ENCODE measurements around the gene TBL1XR1.

The TBL1XR1 gene

GRCh38 chr3:177197041-177197726 is at the start of gene TBL1XR1:
Gene TBL1XR1 (minus strand): TSS chr3:177197482. CDS start chr3:177064977, 132,505 bp downstream.
- Histone ChIP-seq H3K9ac (ENCODE audit: low read length in 5 of 5) (peak within 1 kb of the TSS; percentile 87 to 95 (median 94)), H3K36me3 (ENCODE audit: control insufficient read depth in 5 of 5, insufficient read depth in 5 of 5, low read length in 5 of 5) (no peaks in the 10 kb centered on the region), H3K9me3 (ENCODE audit: control insufficient read depth in 5 of 5, low read length in 5 of 5) (no peaks in the 10 kb centered on the region), H3K27me3 (ENCODE audit: control insufficient read depth in 5 of 5, insufficient read depth in 4 of 5, low read length in 5 of 5) (no peaks in the 10 kb centered on the region), H3K4me1 (ENCODE audit: control insufficient read depth in 5 of 5, insufficient read depth in 5 of 5, low read length in 5 of 5) (peaks cover 0 to 42% (median 37%) of the 10 kb centered on the region in 5 donors), H3K27ac (ENCODE audit: low read depth, low read length) (peak within 1 kb of the TSS; percentile 99), H3K4me3 (ENCODE audit: low read depth in 1 of 5, low read length in 5 of 5) (peak within 1 kb of the TSS; percentile 77 to 98 (median 89))

GRCh38 chr3:177245250-177245649 is 48.0 kb upstream of the TBL1XR1 start:
- Histone ChIP-seq H3K9me3 (ENCODE audit: control insufficient read depth in 5 of 5, low read length in 5 of 5) (no peaks in the 10 kb centered on the region), H3K27ac (ENCODE audit: low read depth, low read length) (no peak overlapping the region), H3K4me3 (ENCODE audit: low read depth in 1 of 5, low read length in 5 of 5) (no peak overlapping the region), H3K4me1 (ENCODE audit: control insufficient read depth in 5 of 5, insufficient read depth in 5 of 5, low read length in 5 of 5) (no peaks in the 10 kb centered on the region), H3K9ac (ENCODE audit: low read length in 5 of 5) (no peak overlapping the region), H3K36me3 (ENCODE audit: control insufficient read depth in 5 of 5, insufficient read depth in 5 of 5, low read length in 5 of 5) (no peaks in the 10 kb centered on the region), H3K27me3 (ENCODE audit: control insufficient read depth in 5 of 5, insufficient read depth in 4 of 5, low read length in 5 of 5) (no peaks in the 10 kb centered on the region)

DNA sequence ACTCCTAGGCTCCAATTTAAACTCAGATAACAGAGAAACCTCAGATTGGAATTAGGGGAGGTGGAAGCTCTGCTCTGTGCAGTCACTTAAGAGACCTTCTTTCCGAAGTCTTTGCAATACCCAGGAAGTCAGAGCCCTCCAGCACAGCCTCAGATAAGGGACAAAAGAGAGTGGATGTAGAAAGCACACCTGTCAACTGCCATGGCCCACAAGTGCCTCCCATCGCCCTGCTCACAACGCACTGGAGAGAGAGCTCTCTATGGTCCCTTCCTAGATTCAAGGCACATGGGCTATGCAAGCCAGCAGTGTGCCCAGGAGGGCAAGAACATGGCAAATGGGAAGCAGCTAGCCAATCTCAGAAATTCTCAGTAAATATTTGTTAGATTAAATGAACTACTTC is 47.3 kb upstream of the TBL1XR1 start:
- Histone ChIP-seq H3K36me3 (ENCODE audit: control insufficient read depth in 5 of 5, insufficient read depth in 5 of 5, low read length in 5 of 5) (no peaks in the 10 kb centered on the region), H3K4me3 (ENCODE audit: low read depth in 1 of 5, low read length in 5 of 5) (no peak overlapping the region), H3K9me3 (ENCODE audit: control insufficient read depth in 5 of 5, low read length in 5 of 5) (no peaks in the 10 kb centered on the region), H3K4me1 (ENCODE audit: control insufficient read depth in 5 of 5, insufficient read depth in 5 of 5, low read length in 5 of 5) (no peaks in the 10 kb centered on the region), H3K27ac (ENCODE audit: low read depth, low read length) (no peak overlapping the region), H3K9ac (ENCODE audit: low read length in 5 of 5) (no peak overlapping the region), H3K27me3 (ENCODE audit: control insufficient read depth in 5 of 5, insufficient read depth in 4 of 5, low read length in 5 of 5) (no peaks in the 10 kb centered on the region)

- Histone ChIP-seq H3K4me3 (ENCODE audit: low read depth in 1 of 5, low read length in 5 of 5) (no peak overlapping the region), H3K27ac (ENCODE audit: low read depth, low read length) (no peak overlapping the region)
These were observed 41.5 kb upstream of the TBL1XR1 start for GRCh38 chr3:177238686-177239216.

DNA sequence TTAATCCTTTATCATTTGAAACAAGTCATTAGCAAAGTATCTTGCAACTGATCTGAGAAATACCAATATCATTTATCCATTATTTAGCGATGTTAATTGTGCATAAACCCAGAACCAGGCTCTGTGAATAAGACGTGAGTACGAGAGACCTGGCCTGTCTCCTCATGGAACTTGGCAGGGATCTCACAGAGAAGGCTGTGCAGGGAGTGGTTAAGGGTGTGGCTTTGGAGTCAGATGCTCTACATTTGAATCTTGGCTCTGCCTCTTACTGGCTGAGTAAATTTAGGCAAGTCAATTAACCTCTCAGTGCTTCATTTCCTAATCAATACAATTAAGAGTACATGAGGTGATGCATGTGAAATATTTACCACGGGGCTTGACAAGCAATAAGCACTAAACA is 39.9 kb upstream of the TBL1XR1 start:
- H3K4me3 ChIP-seq (ENCODE audit: low read depth in 1 of 5, low read length in 5 of 5), result no peak overlapping the region
- no peak overlapping the region for H3K9ac ChIP-seq (ENCODE audit: low read length in 5 of 5)
- H3K36me3 ChIP-seq (ENCODE audit: control insufficient read depth in 5 of 5, insufficient read depth in 5 of 5, low read length in 5 of 5), result no peaks in the 10 kb centered on the region
- H3K9me3 ChIP-seq (ENCODE audit: control insufficient read depth in 5 of 5, low read length in 5 of 5), result no peaks in the 10 kb centered on the region
- no peaks in the 10 kb centered on the region for H3K4me1 ChIP-seq (ENCODE audit: control insufficient read depth in 5 of 5, insufficient read depth in 5 of 5, low read length in 5 of 5)
- no peaks in the 10 kb centered on the region for H3K27me3 ChIP-seq (ENCODE audit: control insufficient read depth in 5 of 5, insufficient read depth in 4 of 5, low read length in 5 of 5)
- no peak overlapping the region for H3K27ac ChIP-seq (ENCODE audit: low read depth, low read length)

More at GRCh38 chr3:177238686-177239216, 41.5 kb upstream of the TBL1XR1 start:
- Histone ChIP-seq H3K36me3 (ENCODE audit: control insufficient read depth in 5 of 5, insufficient read depth in 5 of 5, low read length in 5 of 5) (no peaks in the 10 kb centered on the region), H3K4me1 (ENCODE audit: control insufficient read depth in 5 of 5, insufficient read depth in 5 of 5, low read length in 5 of 5) (no peaks in the 10 kb centered on the region), H3K9me3 (ENCODE audit: control insufficient read depth in 5 of 5, low read length in 5 of 5) (no peaks in the 10 kb centered on the region), H3K9ac (ENCODE audit: low read length in 5 of 5) (no peak overlapping the region), H3K27me3 (ENCODE audit: control insufficient read depth in 5 of 5, insufficient read depth in 4 of 5, low read length in 5 of 5) (no peaks in the 10 kb centered on the region)

DNA sequence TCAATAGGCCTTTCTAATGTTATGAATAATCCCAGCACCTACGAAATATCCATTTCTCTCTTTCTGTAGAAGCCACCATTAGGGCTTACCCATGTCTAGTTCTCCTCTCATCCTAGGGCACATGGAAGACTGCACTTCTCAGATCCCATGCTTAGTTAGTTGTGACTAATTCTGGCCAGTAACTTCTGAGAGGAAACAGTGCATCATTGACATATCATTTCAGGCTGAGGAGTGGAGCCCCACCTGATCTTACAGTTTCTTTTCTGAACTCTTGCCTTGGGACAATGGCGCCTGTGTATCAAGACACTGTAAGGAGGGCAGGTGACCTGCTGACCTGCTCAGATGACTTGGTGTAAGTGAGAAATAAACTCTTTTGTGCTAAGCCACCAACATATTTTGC is 39.4 kb upstream of the TBL1XR1 start:
- H3K36me3 ChIP-seq (ENCODE audit: control insufficient read depth in 5 of 5, insufficient read depth in 5 of 5, low read length in 5 of 5), result no peaks in the 10 kb centered on the region
- H3K27me3 ChIP-seq (ENCODE audit: control insufficient read depth in 5 of 5, insufficient read depth in 4 of 5, low read length in 5 of 5), result no peaks in the 10 kb centered on the region
- H3K9ac ChIP-seq (ENCODE audit: low read length in 5 of 5), result no peak overlapping the region
- no peaks in the 10 kb centered on the region for H3K4me1 ChIP-seq (ENCODE audit: control insufficient read depth in 5 of 5, insufficient read depth in 5 of 5, low read length in 5 of 5)
- no peak overlapping the region for H3K27ac ChIP-seq (ENCODE audit: low read depth, low read length)
- no peak overlapping the region for H3K4me3 ChIP-seq (ENCODE audit: low read depth in 1 of 5, low read length in 5 of 5)
- H3K9me3 ChIP-seq (ENCODE audit: control insufficient read depth in 5 of 5, low read length in 5 of 5), result no peaks in the 10 kb centered on the region

DNA sequence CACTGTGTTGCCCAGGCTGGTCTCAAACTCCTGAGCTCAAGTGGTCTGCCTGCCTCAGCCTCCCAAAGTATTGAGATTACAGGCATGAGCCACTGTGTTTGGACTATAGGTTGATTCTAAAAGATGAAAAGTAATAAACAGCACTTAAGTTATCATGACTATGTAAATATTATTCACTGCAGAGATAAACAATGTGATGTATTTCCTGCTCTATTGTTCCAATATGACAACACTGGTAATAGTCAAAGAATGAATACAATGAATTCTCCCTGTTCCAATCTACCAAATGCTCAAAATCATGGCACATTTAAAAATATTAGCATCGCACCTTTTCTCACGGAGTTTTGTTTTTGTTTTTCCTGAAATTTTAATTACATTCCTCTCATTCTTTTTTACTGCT is 36.8 kb upstream of the TBL1XR1 start:
- H3K27me3 ChIP-seq (ENCODE audit: control insufficient read depth in 5 of 5, insufficient read depth in 4 of 5, low read length in 5 of 5), result no peaks in the 10 kb centered on the region
- no peak overlapping the region for H3K9ac ChIP-seq (ENCODE audit: low read length in 5 of 5)
- no peaks in the 10 kb centered on the region for H3K4me1 ChIP-seq (ENCODE audit: control insufficient read depth in 5 of 5, insufficient read depth in 5 of 5, low read length in 5 of 5)
- H3K27ac ChIP-seq (ENCODE audit: low read depth, low read length), result no peak overlapping the region
- H3K36me3 ChIP-seq (ENCODE audit: control insufficient read depth in 5 of 5, insufficient read depth in 5 of 5, low read length in 5 of 5), result no peaks in the 10 kb centered on the region
- no peak overlapping the region for H3K4me3 ChIP-seq (ENCODE audit: low read depth in 1 of 5, low read length in 5 of 5)
- H3K9me3 ChIP-seq (ENCODE audit: control insufficient read depth in 5 of 5, low read length in 5 of 5), result no peaks in the 10 kb centered on the region

GRCh38 chr3:177231242-177231641 is 34.0 kb upstream of the TBL1XR1 start:
- no peak overlapping the region for H3K27ac ChIP-seq (ENCODE audit: low read depth, low read length)
- H3K4me3 ChIP-seq (ENCODE audit: low read depth in 1 of 5, low read length in 5 of 5), result no peak overlapping the region
- no peak overlapping the region for H3K9ac ChIP-seq (ENCODE audit: low read length in 5 of 5)
- H3K27me3 ChIP-seq (ENCODE audit: control insufficient read depth in 5 of 5, insufficient read depth in 4 of 5, low read length in 5 of 5), result no peaks in the 10 kb centered on the region
- H3K36me3 ChIP-seq (ENCODE audit: control insufficient read depth in 5 of 5, insufficient read depth in 5 of 5, low read length in 5 of 5), result no peaks in the 10 kb centered on the region
- H3K4me1 ChIP-seq (ENCODE audit: control insufficient read depth in 5 of 5, insufficient read depth in 5 of 5, low read length in 5 of 5), result no peaks in the 10 kb centered on the region
- no peaks in the 10 kb centered on the region for H3K9me3 ChIP-seq (ENCODE audit: control insufficient read depth in 5 of 5, low read length in 5 of 5)

DNA sequence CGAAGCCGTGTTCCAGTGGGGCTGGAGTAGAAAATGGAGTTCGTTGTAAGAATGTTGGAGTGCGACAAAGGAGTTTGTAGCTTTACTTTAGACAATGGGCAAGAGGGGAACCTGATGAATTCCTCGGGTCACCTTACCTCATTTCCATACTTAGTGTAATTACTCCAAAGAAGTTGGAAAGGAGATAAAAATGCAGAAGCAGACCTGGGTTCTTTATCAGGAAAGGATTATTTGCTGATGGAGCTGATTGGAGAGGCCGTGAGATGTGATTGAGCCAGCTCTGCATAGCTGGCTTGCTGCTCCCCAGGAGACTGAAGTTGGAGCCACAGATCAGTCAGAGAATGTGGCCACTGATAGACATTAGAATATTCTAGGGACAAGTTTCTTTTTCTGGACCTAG is 33.4 kb upstream of the TBL1XR1 start:
- Histone ChIP-seq H3K9me3 (ENCODE audit: control insufficient read depth in 5 of 5, low read length in 5 of 5) (no peaks in the 10 kb centered on the region), H3K9ac (ENCODE audit: low read length in 5 of 5) (no peak overlapping the region), H3K27me3 (ENCODE audit: control insufficient read depth in 5 of 5, insufficient read depth in 4 of 5, low read length in 5 of 5) (no peaks in the 10 kb centered on the region), H3K36me3 (ENCODE audit: control insufficient read depth in 5 of 5, insufficient read depth in 5 of 5, low read length in 5 of 5) (no peaks in the 10 kb centered on the region), H3K4me3 (ENCODE audit: low read depth in 1 of 5, low read length in 5 of 5) (no peak overlapping the region), H3K4me1 (ENCODE audit: control insufficient read depth in 5 of 5, insufficient read depth in 5 of 5, low read length in 5 of 5) (no peaks in the 10 kb centered on the region), H3K27ac (ENCODE audit: low read depth, low read length) (no peak overlapping the region)

- Histone ChIP-seq H3K9ac (ENCODE audit: low read length in 5 of 5) (no peak overlapping the region), H3K27ac (ENCODE audit: low read depth, low read length) (no peak overlapping the region), H3K9me3 (ENCODE audit: control insufficient read depth in 5 of 5, low read length in 5 of 5) (no peaks in the 10 kb centered on the region), H3K4me3 (ENCODE audit: low read depth in 1 of 5, low read length in 5 of 5) (no peak overlapping the region), H3K4me1 (ENCODE audit: control insufficient read depth in 5 of 5, insufficient read depth in 5 of 5, low read length in 5 of 5) (no peaks in the 10 kb centered on the region), H3K36me3 (ENCODE audit: control insufficient read depth in 5 of 5, insufficient read depth in 5 of 5, low read length in 5 of 5) (no peaks in the 10 kb centered on the region), H3K27me3 (ENCODE audit: control insufficient read depth in 5 of 5, insufficient read depth in 4 of 5, low read length in 5 of 5) (no peaks in the 10 kb centered on the region)
These were observed 32.5 kb upstream of the TBL1XR1 start for GRCh38 chr3:177229791-177230190.
